ENCODE measurements around the gene SYNPO.

SYNPO gene

DNA sequence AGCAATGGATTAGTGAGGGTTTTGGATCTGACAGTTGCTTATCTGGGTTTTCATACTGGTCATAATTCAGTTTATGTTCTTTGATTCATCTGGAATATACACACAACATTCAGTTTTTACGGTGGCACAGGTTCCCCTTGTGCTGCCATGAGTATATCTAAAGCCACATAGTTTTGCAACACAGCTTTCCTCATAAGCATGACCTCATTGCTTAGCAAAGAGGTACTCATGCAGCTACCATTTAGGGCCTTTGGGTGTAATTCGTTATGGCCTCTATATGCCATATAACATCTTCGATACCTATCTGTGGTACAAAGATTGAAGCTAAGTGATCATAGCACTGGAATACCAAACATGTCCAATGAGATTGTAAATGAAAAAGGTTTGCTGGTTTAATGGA, 63.3 kb downstream of the SYNPO start:
- H2AFZ ChIP-seq (ENCODE audit: insufficient read depth, low read length, poor library complexity), result no peak overlapping the region
- no peak overlapping the region for H2BK120ac ChIP-seq (ENCODE audit: insufficient read depth, low read length, poor library complexity)
- no peak overlapping the region for H3K18ac ChIP-seq (ENCODE audit: low read length)
- no peak overlapping the region for H3K14ac ChIP-seq (ENCODE audit: low read length)
- H3K4me1 ChIP-seq (ENCODE audit: control insufficient read depth in 1 of 2, insufficient read depth in 2 of 2, low read length in 2 of 2), result peaks cover 2 to 6% of the 10 kb centered on the region in 2 experiments
- H3K36me3 ChIP-seq (ENCODE audit: control insufficient read depth in 1 of 2, insufficient read depth in 2 of 2, low read length in 2 of 2), result peaks cover 2 to 4% of the 10 kb centered on the region in 2 experiments
- H4K91ac ChIP-seq (ENCODE audit: low read depth, low read length), result no peak overlapping the region
- peaks cover 13% of the 10 kb centered on the region for H3K79me1 ChIP-seq (ENCODE audit: low read length)
- WGBS (ENCODE audit: extremely low coverage, insufficient coverage, insufficient read length), result no CpG with 5 or more reads among the region's 3 CpGs
- peaks cover 7% of the 10 kb centered on the region for H3K79me2 ChIP-seq (ENCODE audit: control insufficient read depth, insufficient read depth, low read length, poor library complexity)
- H4K12ac ChIP-seq (ENCODE audit: low read depth, low read length), result no peak overlapping the region
- DNase-seq, result peak; percentile 11 to 45
- no peak overlapping the region for H3K4me2 ChIP-seq (ENCODE audit: low read length)
- no peak overlapping the region for H3K4ac ChIP-seq (ENCODE audit: low read depth, low read length)
- no peaks in the 10 kb centered on the region for H3K9me3 ChIP-seq (ENCODE audit: insufficient read depth, low read depth, low read length)
- no peak overlapping the region for H2BK12ac ChIP-seq (ENCODE audit: low read length)
- no peak overlapping the region for H3K27ac ChIP-seq (ENCODE audit: low read depth, low read length)
- no peak overlapping the region for H3K4me3 ChIP-seq (ENCODE audit: low read depth, low read length)
- H3K27me3 ChIP-seq (ENCODE audit: insufficient read depth, low read length), result no peaks in the 10 kb centered on the region
- no peak overlapping the region for H4K8ac ChIP-seq (ENCODE audit: low read depth, low read length)
- H3K23ac ChIP-seq (ENCODE audit: low read length), result no peak overlapping the region
- no peak overlapping the region for H2BK5ac ChIP-seq (ENCODE audit: low read depth, low read length, poor library complexity)
- no peak overlapping the region for H3K9ac ChIP-seq (ENCODE audit: low read length)
- no peak overlapping the region for H2AK5ac ChIP-seq (ENCODE audit: low read length)

DNA sequence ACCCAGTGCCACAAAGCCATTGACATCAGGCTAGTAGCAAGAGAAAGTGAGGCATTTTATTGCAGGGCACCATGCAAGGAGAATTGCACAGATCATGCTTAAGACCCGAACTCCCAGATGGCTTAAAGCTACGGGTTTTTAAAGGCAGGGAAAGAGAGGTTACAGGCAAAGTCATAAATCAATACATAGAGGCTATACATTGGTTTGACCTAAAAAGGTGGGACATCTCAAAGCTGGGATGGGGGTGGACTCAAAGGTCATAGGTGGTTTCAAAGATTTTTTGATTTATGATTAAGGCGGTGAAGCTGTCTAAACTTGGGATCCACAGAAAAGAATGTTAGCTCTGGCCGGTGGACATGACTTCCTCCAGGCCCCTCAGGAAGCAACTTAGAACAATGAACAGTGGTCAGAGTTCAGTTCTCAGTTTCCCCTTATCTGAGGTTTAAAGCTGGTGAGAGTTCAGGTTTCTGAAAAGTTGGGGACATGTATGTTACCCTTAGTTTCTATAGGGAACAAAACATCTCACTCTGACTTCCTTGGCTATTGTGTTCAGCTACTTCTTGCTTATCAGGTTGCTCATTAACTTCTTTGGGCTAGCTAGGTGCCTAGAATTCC, 66.4 kb downstream of the SYNPO start:
- Histone ChIP-seq H3K4me1 (ENCODE audit: control insufficient read depth in 1 of 2, insufficient read depth in 2 of 2, low read length in 2 of 2) (peaks cover 2 to 3% of the 10 kb centered on the region in 2 experiments), H3K23ac (ENCODE audit: low read length) (no peak overlapping the region), H2AFZ (ENCODE audit: insufficient read depth, low read length, poor library complexity) (no peak overlapping the region), H4K12ac (ENCODE audit: low read depth, low read length) (no peak overlapping the region), H2BK5ac (ENCODE audit: low read depth, low read length, poor library complexity) (no peak overlapping the region), H4K91ac (ENCODE audit: low read depth, low read length) (no peak overlapping the region), H3K9ac (ENCODE audit: low read length) (no peak overlapping the region), H3K27me3 (ENCODE audit: insufficient read depth, low read length) (no peaks in the 10 kb centered on the region), H3K27ac (ENCODE audit: low read depth, low read length) (no peak overlapping the region), H2AK5ac (ENCODE audit: low read length) (no peak overlapping the region), H3K9me3 (ENCODE audit: insufficient read depth, low read depth, low read length) (no peaks in the 10 kb centered on the region), H3K4me2 (ENCODE audit: low read length) (no peak overlapping the region), H3K79me1 (ENCODE audit: low read length) (peaks cover 4% of the 10 kb centered on the region), H3K4ac (ENCODE audit: low read depth, low read length) (no peak overlapping the region), H2BK12ac (ENCODE audit: low read length) (no peak overlapping the region), H4K8ac (ENCODE audit: low read depth, low read length) (no peak overlapping the region), H2BK120ac (ENCODE audit: insufficient read depth, low read length, poor library complexity) (no peak overlapping the region), H3K4me3 (ENCODE audit: low read depth, low read length) (no peak overlapping the region), H3K18ac (ENCODE audit: low read length) (no peak overlapping the region), H3K36me3 (ENCODE audit: control insufficient read depth in 1 of 2, insufficient read depth in 2 of 2, low read length in 2 of 2) (peaks cover 10 to 15% of the 10 kb centered on the region in 2 experiments), H3K14ac (ENCODE audit: low read length) (no peak overlapping the region), H3K79me2 (ENCODE audit: control insufficient read depth, insufficient read depth, low read length, poor library complexity) (no peaks in the 10 kb centered on the region)
- DNase-seq, result no peak
- WGBS (ENCODE audit: extremely low coverage, insufficient coverage, insufficient read length), result no CpG with 5 or more reads among the region's 4 CpGs

All from trophoblast cell (in vitro differentiated cells and primary cell).